ENCODE measurements around the gene ACTG1. TPM values are rescaled to one million over a fixed set of nuclear protein-coding genes. Genes with fewer than 3 reads are reported as not detected.
A peak's percentile ranks its signal among the peaks of the same experiment; 100 is the strongest.

Gene ACTG1
- total and polyA plus RNA-seq, 2 of the 13 experiments (the other 11 are each of a cell fraction or from before 2014, with no cell fraction given), result 973 to 1,138 TPM

DNA sequence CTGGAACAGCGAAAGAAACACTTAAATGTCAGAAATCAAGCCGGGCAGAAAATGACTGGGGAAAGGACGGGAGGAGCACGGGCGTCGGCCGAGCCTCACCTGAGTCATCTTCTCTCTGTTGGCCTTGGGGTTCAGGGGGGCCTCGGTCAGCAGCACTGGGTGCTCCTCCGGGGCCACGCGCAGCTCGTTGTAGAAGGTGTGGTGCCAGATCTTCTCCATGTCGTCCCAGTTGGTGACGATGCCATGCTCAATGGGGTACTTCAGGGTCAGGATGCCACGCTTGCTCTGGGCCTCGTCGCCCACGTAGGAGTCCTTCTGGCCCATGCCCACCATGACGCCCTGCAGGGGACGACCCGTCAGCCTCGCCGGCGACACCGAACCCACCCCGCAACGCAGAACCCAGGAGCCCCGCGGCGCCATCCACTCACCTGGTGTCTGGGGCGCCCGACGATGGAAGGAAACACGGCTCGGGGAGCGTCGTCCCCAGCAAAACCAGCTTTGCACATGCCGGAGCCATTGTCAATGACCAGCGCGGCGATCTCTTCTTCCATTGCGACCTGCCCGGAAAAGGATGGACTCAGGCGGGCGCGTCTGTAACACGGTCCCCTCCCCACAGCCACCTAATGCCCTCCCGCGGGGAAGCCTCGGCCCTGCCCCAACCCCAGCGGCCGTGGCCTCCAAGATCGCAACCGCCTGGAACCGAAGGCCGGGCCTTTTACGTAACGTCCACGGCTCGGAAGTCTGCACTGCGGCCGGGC lies 616 bp downstream of the ACTG1 start (continued):
- TF ChIP-seq TOE1 (CRISPR knock-in tag; IDR thresholded peaks at IDR 0.05) (no peak), NFE2L2 (IDR thresholded peaks at IDR 0.05; ENCODE audit: low read length) (no peak), DMAP1 (CRISPR knock-in tag; IDR thresholded peaks at IDR 0.05) (no peak), ZFAT (CRISPR knock-in tag; conservative IDR thresholded peaks at IDR 0.05) (no peak), RBAK (CRISPR knock-in tag; IDR thresholded peaks at IDR 0.05) (no peak), HNRNPH1 (optimal IDR thresholded peaks at IDR 0.05; ENCODE audit: low read depth, low read length) (peak; percentile 46), ZNF431 (CRISPR knock-in tag; IDR thresholded peaks at IDR 0.05; ENCODE audit: borderline replicate concordance, low read depth) (no peak), RORA (CRISPR knock-in tag; IDR thresholded peaks at IDR 0.05) (no peak), HNRNPLL (IDR thresholded peaks at IDR 0.05; ENCODE audit: low read depth, low read length, poor library complexity, severe bottlenecking) (peak; percentile 26), ZNF605 (CRISPR knock-in tag; IDR thresholded peaks at IDR 0.05) (no peak; the same call in 1 of the 2 replicates), TCF12 (IDR thresholded peaks at IDR 0.05) (no peak), TCF12 (CRISPR knock-in tag; IDR thresholded peaks at IDR 0.05) (no peak)
- TF ChIP-seq, protein P1, sequence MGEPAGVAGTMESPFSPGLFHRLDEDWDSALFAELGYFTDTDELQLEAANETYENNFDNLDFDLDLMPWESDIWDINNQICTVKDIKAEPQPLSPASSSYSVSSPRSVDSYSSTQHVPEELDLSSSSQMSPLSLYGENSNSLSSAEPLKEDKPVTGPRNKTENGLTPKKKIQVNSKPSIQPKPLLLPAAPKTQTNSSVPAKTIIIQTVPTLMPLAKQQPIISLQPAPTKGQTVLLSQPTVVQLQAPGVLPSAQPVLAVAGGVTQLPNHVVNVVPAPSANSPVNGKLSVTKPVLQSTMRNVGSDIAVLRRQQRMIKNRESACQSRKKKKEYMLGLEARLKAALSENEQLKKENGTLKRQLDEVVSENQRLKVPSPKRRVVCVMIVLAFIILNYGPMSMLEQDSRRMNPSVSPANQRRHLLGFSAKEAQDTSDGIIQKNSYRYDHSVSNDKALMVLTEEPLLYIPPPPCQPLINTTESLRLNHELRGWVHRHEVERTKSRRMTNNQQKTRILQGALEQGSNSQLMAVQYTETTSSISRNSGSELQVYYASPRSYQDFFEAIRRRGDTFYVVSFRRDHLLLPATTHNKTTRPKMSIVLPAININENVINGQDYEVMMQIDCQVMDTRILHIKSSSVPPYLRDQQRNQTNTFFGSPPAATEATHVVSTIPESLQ (CRISPR knock-in tag; conservative IDR thresholded peaks at IDR 0.05), result no peak
- TF ChIP-seq, protein P2, sequence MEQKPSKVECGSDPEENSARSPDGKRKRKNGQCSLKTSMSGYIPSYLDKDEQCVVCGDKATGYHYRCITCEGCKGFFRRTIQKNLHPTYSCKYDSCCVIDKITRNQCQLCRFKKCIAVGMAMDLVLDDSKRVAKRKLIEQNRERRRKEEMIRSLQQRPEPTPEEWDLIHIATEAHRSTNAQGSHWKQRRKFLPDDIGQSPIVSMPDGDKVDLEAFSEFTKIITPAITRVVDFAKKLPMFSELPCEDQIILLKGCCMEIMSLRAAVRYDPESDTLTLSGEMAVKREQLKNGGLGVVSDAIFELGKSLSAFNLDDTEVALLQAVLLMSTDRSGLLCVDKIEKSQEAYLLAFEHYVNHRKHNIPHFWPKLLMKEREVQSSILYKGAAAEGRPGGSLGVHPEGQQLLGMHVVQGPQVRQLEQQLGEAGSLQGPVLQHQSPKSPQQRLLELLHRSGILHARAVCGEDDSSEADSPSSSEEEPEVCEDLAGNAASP (CRISPR knock-in tag; IDR thresholded peaks at IDR 0.05; ENCODE audit: borderline replicate concordance), result no peak
- TF ChIP-seq, protein P3, sequence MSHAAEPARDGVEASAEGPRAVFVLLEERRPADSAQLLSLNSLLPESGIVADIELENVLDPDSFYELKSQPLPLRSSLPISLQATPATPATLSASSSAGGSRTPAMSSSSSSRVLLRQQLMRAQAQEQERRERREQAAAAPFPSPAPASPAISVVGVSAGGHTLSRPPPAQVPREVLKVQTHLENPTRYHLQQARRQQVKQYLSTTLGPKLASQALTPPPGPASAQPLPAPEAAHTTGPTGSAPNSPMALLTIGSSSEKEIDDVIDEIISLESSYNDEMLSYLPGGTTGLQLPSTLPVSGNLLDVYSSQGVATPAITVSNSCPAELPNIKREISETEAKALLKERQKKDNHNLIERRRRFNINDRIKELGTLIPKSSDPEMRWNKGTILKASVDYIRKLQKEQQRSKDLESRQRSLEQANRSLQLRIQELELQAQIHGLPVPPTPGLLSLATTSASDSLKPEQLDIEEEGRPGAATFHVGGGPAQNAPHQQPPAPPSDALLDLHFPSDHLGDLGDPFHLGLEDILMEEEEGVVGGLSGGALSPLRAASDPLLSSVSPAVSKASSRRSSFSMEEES (CRISPR knock-in tag; IDR thresholded peaks at IDR 0.05), result no peak; the same call in 1 of the 2 replicates
- TF ChIP-seq, protein P4, sequence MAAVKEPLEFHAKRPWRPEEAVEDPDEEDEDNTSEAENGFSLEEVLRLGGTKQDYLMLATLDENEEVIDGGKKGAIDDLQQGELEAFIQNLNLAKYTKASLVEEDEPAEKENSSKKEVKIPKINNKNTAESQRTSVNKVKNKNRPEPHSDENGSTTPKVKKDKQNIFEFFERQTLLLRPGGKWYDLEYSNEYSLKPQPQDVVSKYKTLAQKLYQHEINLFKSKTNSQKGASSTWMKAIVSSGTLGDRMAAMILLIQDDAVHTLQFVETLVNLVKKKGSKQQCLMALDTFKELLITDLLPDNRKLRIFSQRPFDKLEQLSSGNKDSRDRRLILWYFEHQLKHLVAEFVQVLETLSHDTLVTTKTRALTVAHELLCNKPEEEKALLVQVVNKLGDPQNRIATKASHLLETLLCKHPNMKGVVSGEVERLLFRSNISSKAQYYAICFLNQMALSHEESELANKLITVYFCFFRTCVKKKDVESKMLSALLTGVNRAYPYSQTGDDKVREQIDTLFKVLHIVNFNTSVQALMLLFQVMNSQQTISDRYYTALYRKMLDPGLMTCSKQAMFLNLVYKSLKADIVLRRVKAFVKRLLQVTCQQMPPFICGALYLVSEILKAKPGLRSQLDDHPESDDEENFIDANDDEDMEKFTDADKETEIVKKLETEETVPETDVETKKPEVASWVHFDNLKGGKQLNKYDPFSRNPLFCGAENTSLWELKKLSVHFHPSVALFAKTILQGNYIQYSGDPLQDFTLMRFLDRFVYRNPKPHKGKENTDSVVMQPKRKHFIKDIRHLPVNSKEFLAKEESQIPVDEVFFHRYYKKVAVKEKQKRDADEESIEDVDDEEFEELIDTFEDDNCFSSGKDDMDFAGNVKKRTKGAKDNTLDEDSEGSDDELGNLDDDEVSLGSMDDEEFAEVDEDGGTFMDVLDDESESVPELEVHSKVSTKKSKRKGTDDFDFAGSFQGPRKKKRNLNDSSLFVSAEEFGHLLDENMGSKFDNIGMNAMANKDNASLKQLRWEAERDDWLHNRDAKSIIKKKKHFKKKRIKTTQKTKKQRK (IDR thresholded peaks at IDR 0.05; ENCODE audit: low read length), result no peak
- TF ChIP-seq, protein P5, sequence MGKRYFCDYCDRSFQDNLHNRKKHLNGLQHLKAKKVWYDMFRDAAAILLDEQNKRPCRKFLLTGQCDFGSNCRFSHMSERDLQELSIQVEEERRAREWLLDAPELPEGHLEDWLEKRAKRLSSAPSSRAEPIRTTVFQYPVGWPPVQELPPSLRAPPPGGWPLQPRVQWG (CRISPR knock-in tag; IDR thresholded peaks at IDR 0.05; ENCODE audit: borderline replicate concordance, low read depth), result no peak
- TF ChIP-seq, protein P6, sequence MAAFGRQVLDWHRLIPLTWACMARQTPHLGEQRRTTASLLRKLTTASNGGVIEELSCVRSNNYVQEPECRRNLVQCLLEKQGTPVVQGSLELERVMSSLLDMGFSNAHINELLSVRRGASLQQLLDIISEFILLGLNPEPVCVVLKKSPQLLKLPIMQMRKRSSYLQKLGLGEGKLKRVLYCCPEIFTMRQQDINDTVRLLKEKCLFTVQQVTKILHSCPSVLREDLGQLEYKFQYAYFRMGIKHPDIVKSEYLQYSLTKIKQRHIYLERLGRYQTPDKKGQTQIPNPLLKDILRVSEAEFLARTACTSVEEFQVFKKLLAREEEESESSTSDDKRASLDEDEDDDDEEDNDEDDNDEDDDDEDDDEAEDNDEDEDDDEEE (CRISPR knock-in tag; IDR thresholded peaks at IDR 0.05), result no peak
